DMS153 treated with DMSO at 0.1 percent for 48 hours (cell line): ENCODE results near the gene CYP21A2.
"Not testable (repeated sequence)": the region's sequence is repeated elsewhere in the genome, so short reads cannot be mapped to it uniquely, and the experiment has no call there.

Source experiments
- DNase-seq: peaks from one replicate; lab custom pipeline; 2025; ENCODE audit not compliant: unreplicated experiment; lab: John Stamatoyannopoulos, UW

The CYP21A2 gene

DNA sequence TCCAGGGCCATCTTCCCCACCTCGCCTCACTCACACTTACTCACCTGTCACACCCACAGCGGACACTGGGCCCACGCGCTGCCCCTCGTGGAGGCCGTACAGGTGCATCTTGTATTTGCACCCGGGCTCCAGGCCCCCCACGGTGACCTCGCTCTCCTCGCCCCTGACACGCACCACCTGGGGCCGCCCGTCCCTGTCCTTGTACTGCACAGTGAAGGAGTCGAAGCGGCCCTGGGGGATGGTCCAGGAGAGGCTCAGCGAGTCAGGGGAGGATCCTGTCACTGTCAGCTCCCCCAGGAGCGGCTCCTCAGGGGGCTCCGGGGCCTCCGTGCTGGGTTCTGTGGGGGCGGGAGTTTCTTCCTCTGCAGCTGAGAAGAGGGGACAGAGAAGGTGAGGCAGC, 14.4 kb downstream of the CYP21A2 start:
- not testable (repeated sequence) for DNase-seq

DNA sequence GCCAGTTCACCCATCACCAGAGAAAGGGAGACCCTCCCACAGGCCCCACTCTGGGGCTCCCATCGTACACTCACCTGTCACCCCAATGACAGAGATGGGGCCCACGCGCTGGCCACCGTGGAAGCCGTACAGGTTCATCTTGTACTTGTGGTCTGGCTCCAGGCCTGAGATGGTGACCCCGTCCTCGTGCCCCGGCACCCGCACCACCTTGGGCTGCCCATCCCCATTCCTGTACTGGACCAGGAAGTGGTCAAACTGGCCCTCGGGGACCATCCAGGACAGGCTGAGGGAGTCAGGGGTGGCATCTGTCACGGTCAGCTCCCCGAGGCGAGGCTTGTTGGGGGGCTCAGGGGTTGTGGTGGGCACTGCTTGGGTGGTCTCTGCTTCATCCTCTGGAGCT, 15.1 kb downstream of the CYP21A2 start:
- not testable (repeated sequence) for DNase-seq

DNA sequence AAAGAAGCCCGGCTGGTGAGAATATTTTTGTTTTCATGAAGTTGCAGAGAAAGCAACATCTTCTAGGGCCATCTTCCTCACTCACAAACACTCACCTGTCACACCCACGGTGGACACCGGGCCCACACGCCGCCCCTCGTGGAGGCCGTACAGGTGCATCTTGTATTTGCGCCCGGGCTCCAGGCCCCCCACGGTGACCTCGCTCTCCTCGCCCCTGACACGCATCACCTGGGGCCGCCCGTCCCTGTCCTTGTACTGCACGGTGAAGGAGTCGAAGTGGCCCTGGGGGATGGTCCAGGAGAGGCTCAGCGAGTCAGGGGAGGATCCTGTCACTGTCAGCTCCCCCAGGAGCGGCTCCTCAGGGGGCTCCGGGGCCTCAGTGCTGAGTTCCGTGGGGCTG, 17.5 kb downstream of the CYP21A2 start:
- DNase-seq, result not testable (repeated sequence)

DNA sequence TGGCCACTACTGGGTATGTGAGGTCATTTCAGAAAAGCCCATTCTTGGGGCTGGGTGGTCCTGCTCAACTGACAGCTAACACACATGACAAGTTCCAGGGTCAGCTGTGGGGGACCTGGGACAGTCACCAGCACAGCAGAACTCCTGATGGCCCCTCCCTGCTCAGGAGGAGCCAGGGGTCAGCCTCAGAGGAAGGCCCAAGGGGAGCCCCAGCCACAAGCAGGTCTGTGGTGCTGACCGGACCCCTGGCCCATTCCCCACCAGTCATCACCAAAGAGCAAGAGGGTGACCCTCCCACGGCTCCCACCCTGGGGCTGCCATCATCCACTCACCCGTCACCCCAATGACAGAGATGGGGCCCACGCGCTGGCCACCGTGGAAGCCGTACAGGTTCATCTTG, 18.0 kb downstream of the CYP21A2 start:
- DNase-seq, result no peak

DNA sequence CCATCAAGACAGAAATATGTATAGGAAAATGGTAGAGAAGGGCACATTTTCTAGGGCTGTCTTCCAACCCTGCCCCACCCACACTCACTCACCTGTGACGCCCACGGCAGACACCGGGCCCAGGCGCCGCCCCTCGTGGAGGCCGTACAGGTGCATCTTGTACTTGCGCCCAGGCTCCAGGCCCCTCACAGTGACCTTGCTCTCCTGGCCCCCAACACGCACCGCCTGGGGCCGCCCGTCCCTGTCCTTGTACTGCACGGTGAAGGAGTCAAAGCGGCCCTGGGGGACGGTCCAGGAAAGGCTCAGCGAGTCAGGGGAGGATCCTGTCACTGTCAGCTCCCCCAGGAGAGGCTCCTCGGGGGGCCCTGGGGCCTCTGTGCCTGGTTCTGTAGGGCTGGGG, 19.8 kb downstream of the CYP21A2 start:
- no peak for DNase-seq

DNA sequence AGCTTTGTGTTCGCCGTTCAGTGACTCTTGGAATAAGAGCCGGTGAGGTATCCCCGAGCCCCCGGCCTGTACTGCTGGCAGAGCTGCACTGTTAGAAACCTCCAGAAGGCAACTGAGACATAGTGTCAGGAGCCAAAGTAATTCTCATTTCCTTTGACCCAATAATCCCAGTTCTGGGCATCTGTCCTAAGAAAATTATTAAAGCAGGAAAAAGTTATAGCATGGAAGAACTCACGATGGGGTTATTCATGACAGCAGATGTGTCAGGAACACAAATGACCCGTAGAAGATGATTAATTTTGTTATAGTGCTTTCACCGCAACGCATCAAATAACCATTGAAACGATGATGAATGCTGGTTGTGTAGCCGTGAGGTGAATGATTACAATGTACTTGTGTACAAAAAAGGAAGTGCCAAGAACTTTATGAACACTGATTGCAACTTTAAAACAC, 20.3 kb downstream of the CYP21A2 start:
- no peak for DNase-seq

DNA sequence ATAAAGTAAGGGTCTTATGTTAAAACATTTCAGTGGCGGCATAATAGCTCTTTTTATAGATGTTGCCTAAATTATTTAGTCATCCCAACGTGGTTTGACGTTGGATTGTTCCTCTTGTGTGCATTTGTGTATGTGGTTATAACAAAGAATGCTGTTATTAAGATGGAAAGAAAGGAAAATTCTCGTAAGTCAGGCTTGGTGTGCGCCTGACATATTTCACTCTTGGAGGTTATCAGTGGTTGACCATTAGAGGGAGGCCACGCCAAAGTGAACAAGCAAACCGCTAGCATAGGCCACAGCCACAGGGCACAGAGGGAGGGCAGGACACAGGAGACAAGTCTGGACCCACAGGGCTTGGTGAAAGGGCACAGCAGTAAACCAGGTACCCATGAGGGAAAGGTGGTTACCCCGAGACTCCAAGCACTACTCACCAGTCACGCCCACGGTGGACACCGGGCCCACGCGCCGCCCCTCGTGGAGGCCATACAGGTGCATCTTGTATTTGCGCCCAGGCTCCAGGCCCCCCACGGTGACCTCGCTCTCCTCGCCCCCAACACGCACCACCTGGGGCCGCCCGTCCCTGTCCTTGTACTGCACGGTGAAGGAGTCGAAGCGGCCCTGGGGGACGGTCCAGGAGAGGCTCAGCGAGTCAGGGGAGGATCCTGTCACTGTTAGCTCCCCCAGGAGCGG, 22.9 kb downstream of the CYP21A2 start:
- DNase-seq, result no peak

DNA sequence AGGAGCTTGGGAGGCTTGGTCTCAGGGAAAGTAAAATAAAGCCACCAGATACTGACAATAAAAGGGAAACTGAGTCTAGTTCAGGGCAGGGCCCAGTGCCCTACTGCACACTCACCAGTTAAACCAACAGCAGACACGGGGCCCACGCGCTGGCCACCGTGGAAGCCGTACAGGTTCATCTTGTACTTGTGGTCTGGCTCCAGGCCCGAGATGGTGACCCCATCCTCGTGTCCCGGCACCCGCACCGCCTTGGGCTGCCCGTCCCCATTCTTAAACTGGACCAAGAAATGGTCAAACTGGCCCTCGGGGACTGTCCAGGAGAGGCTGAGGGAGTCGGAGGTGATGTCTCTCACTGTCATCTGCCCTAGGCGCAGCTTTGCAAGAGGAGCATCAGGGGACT, 26.5 kb downstream of the CYP21A2 start:
- DNase-seq, result no peak

DNA sequence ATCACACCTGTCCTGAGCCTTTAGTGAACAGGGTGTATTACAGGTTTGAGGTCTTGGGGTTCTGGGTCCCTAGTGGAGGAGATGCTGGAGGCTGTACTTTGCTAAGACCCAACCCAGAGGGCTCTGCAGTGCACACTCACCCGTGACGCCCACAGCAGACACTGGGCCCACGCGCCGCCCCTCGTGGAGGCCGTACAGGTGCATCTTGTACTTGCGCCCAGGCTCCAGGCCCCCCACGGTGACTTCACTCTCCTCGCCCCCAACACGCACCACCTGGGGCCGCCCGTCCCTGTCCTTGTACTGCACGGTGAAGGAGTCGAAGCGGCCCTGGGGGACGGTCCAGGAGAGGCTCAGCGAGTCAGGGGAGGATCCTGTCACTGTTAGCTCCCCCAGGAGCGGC, 29.3 kb downstream of the CYP21A2 start:
- not testable (repeated sequence) for DNase-seq

DNA sequence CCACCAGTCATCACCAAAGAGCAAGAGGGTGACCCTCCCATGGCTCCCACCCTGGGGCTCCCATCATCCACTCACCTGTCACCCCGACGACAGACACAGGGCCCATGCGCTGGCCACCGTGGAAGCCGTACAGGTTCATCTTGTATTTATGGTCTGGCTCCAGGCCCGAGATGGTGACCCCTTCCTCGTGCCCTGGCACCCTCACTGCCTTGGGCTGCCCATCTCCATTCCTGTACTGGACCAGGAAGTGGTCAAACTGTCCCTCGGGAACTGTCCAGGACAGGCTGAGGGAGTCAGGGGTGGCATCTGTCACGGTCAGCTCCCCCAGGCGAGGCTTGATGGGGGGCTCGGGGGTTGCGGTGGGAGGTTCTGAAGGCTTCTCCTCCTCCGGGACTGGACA, 30.1 kb downstream of the CYP21A2 start:
- not testable (repeated sequence) for DNase-seq

DNA sequence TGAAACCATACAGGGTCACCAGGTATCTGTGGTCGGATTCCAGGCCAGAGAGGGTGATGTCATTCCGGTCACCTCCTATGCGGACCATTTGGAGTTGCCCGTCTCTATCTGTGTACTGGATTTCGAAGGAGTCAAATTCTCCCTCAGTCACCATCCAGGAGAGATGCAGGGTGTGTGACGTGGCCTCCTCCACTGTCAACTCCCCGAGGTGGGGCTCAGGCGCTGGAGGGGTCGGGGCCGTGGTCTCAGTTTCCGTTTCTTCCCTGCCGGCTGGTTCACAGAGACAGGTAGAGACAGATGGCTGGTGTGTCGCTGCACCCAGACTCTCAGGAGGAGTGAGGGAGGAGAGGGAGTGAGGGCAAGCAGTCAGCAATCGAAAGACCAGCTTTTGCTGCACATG, 30.7 kb downstream of the CYP21A2 start:
- DNase-seq, result no peak

DNA sequence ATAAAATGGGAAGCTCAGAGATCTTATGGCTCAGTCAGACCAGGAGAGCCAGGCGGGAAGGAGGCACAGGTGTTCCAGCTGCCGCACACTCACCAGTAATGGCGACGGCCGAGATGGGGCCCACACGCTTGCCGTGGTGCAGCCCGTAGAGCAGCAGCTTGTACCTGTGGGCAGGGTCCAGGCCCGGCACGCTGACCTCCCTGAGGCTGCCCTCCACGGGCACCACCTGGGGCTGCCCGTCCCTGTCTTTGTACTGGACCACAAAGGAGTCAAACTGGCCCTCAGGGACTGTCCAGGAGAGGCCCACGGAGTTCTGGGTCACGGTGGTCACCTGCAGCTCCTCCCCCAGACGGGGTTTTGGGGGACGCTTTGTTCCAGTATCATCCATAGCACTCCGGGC, 31.2 kb downstream of the CYP21A2 start:
- DNase-seq, result no peak

DNA sequence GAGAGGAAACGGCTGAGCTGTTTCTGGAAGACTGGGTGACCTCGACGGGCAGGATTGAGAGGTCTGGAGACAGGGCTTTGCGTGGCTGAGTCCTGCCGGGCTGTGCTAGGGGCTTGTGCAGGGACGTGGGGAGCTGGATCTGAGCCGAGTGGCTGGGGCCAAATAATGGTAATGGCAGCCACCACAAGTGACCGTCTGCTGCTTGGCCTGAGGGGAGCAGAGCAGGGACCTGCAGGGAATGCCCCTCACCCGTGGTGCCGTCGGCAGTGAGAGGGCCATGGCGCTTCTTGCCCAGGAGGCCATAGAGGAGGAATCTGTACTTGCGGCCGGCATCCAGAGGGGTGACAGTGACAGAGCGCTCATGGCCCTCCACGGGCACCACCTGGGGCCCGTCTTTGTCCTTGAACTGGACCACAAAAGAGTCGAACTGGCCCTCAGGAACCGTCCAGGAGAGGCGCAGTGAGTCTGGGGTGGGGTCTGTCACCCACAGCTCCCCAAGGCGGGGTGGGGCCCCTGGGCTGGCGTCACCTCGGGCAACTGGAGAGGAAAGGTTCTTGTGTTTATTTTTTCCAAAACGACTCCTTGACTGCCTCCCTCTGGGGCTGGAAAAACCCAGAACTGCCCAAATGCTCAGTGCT, 31.8 kb downstream of the CYP21A2 start:
- no peak for DNase-seq

DNA sequence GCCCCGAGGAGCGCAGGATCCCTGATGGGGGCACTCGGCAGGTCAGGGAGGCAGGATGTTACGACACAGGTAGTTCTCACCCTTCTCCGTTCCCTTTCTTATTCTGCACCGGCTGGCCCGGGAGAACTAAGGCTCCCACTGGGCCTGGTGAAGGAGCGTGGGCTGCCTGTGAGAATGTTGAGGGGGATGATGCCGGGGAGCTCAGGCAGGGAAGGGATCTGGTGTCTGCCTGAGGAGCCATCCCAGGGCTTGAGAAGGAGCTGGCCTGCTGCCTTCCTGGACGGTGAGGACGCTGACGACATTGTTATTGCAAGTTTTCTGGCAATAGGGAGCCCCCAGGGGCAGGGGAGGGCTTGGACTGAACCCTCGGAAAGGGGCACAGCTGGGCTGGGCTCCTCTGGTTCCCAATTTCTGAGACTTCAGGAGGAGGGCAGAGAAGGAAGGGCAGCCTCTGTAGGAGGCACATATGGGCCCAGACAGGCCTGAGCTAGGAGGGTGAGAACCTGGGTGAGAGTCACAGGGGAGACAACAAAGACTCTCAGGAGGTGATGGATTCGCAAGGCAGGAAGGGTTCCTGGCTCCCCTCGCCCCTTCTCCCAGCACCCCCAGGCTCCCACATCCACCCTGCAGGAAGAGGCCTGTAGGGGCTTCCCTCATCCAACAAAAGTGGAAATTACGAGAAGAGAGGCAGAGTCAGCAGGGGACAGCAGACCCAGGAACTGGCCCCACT, 32.8 kb downstream of the CYP21A2 start:
- no peak for DNase-seq

DNA sequence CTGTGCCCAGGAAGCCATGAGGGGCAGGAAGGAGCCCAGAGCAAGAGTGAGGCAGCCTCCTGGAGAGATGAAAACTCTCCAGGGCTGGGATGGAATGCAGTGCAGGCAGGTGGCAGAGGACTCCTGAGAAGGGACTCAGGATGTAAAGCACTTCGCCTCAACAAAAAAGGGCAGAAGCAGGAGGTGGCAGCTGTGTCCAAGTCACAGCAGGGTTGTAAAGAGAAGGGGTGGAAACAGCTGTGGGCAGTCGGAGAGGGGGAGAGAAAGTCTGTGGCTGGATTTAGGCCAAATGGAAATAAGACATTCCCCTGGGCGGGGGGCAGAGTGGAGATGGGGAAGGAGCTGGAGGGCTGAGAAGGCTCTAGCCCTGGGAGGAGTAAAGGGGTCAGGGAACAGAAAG, 34.9 kb downstream of the CYP21A2 start:
- DNase-seq, result no peak

DNA sequence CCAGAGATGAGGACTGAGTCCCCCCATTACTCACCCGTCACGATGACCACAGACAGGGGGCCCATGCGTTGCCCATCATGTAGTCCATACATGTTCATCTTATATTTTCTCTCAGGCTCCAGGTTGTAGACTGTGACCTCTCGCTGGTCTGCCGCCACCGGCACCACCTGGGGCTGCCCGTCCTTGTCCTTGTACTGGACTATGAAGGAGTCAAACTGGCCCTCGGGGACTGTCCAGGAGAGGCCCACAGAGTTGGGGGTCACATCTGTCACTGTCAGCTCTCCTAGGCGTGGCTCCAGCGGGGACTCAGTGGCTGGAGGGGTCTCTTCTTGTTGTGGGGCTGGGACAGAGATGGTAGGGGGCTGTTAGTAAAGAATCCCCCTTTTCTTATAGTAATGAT, 35.4 kb downstream of the CYP21A2 start:
- no peak for DNase-seq

DNA sequence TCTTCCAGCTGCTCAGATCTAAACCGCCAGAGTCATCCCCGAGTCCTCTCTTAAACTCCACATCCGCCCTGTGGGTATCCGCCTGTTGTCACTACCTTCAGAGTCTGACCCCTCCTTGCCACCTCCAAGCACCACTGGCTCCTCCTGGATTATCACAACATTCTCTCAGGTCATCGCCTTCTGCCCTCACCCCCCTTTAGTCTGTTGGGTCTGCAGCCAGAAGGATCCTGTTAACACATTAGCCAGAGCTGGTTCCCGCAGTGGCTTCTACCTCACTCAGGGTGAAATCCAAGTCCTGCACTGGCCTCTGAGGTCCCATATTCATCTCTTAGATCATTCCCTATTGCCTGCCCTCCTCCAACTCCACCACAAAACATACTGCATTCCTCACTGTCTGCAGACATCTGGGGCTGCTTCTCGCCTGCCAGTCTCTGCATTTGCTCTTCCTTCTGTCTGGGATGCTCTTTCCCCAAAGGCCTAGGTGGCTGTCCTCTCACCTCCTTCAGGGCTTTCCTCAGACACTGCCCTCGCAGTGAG, 36.8 kb downstream of the CYP21A2 start:
- no peak for DNase-seq

DNA sequence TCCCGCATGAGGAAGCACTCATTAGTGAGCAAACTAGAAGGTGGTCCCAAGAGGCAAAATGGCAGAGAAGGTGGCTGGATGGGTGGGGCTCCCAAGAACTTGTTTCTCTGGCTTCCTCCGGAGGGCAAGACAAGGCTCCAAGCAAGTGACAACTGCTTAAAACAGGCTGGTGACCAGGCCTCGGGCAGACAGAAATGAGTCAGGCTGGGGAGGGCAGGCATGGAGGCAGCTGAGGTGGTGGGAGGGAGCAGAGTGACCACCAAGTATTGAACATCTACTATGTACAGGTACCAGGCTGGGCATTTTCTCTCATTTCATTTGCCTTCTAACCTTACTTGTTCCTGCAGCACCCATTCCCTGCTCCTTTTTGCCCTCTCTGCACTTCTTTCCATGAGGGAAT, 37.6 kb downstream of the CYP21A2 start:
- no peak for DNase-seq

DNA sequence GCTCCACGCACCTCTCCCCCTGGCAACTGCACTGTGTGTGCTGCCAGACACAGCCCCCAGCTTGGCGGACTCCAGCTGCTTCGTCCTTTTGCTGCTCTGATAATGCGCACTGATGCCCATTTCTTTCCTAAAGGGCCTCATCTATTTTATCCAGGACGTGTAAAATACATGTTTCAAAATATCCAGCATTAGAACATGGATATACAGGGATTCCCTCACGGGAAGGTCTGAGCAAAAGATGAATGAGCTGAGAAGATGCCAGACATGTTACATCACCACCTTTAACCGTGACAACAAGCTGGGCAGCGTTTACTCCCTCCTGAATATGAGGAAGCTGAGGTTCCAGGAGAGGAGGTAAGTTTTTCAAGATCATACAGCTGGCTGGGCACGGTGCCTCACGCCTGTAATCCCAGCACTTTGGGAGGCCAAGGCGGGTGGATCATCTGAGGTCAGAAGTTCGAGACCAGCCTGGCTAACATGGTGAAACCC, 38.1 kb downstream of the CYP21A2 start:
- DNase-seq, result no peak

DNA sequence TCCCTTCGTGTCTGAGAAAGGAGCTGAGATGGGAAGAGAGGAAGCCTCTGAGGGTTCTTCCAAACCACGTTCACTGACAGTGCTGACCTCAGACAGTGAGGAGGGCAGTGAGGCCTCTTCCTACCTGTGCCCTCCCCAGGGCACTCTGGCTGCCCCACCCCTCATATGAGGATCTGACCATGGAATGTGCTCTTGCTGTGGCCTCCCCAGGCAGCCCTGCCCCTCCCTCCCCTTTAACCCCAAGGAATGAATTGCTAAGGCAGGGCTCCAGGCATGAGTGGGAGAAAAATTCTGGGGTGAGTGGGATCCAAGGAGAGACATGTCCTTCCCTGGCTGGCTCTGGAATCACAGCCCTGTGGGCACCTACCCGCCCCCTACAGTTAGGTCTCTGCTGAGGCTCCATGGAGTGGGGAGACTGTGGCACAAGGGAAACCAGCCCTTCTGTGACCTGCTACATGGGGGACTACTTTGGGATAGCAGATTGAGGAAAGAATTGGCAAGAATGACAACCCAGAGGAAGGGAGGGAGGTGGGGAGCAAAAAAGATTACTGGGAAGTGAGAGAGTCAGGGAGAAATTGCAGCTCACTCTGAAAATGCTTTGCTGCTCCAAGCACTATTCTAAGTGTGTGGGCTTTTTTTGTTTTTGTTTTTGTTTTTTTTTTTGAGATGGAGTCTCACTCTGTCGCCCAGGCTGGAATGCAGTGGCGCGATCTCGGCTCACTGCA, 41.5 kb downstream of the CYP21A2 start:
- DNase-seq, result no peak
